Colonic mucosa (tissue), 4 donors: Measurements from ENCODE around the gene PPFIA4. TPM values are rescaled to one million over a fixed set of nuclear protein-coding genes. Genes with fewer than 3 reads are reported as not detected.

Experiments
- DNase-seq: peaks from one replicate; pipeline ENCODE4 v3.0.0-alpha.2; 2020
- H3K27ac ChIP-seq: fragments of 200-600 bp; one replicate; pipeline ENCODE4 v1.8.0; 2021
- H3K27me3 ChIP-seq: fragments of 200-600 bp; one replicate; pipeline ENCODE4 v1.8.0; 2021
- H3K36me3 ChIP-seq: fragments of 200-600 bp; one replicate; pipeline ENCODE4 v1.8.0; 2021
- H3K4me1 ChIP-seq: fragments of 200-600 bp; one replicate; pipeline ENCODE4 v1.8.0; 2021; ENCODE audit warnings: mild to moderate bottlenecking
- H3K4me3 ChIP-seq: fragments of 200-600 bp; one replicate; pipeline ENCODE4 v1.8.0; 2021
- H3K9ac ChIP-seq, 2 donors: one replicate each; pipeline ENCODE4 v1.7.0; 2013; ENCODE audit warnings: control low read depth in 2 of 2, low read depth in 2 of 2, low read length in 2 of 2
- H3K9me3 ChIP-seq: fragments of 200-600 bp; one replicate; pipeline ENCODE4 v1.8.0; 2021
- CTCF ChIP-seq: fragments of 200-600 bp; IDR thresholded peaks from one replicate; pipeline ENCODE4 v1.8.0; 2022; ENCODE audit warnings: antibody characterized with exemption, mild to moderate bottlenecking
- intact Hi-C: fragments of 100-400 bp; cut with DNase I; formaldehyde crosslinking; loops from one replicate; pipeline ENCODE4 v1.14.1; 2022
- total RNA-seq, 2 donors: library from RNA; stranded (reverse); fragmentation: NEBNext Ultra II Directional in 1 of 2; extraction: Animal tissue kit (Norgen Biotek cat#: 25700) in 1 of 2; gene quantifications; one replicate each; pipeline ENCODE4 v1.2.1, GENCODE V29; 2021
- donor health status: healthy.
- donor health status: DM: no; HTN: no; CAD: no.
- donor health status: DM: no; HTN: no; CAD: no.

Gene PPFIA4
- total RNA-seq, 2 donors from 2014 or later, result 1.6 to 7.3 TPM

- intact Hi-C loops, result no loop called here
- Histone ChIP-seq H3K4me3 (no peak overlapping the region), H3K36me3 (no peaks in the 10 kb centered on the region), H3K27me3 (no peaks in the 10 kb centered on the region), H3K9me3 (no peaks in the 10 kb centered on the region), H3K9ac (no peak overlapping the region), H3K4me1 (no peaks in the 10 kb centered on the region), H3K27ac (no peak overlapping the region)
- no peak for DNase-seq
- TF ChIP-seq CTCF, result no peak
Observed at GRCh38 chr1:203121186-203122015, 95.1 kb downstream of the PPFIA4 start.

GRCh38 chr1:203122159-203122558 lies 95.9 kb downstream of the PPFIA4 start:
- Histone ChIP-seq H3K9ac (no peak overlapping the region), H3K36me3 (no peaks in the 10 kb centered on the region), H3K27ac (no peak overlapping the region), H3K9me3 (no peaks in the 10 kb centered on the region), H3K4me1 (no peaks in the 10 kb centered on the region), H3K27me3 (peaks cover 7% of the 10 kb centered on the region), H3K4me3 (no peak overlapping the region)
- intact Hi-C loops, result no loop called here
- TF ChIP-seq CTCF, result no peak
- no peak for DNase-seq

- H3K9me3 ChIP-seq, result no peaks in the 10 kb centered on the region
- H3K4me3 ChIP-seq, result no peak overlapping the region
- TF ChIP-seq CTCF, result no peak
- H3K9ac ChIP-seq, result no peak overlapping the region
- peaks cover 19% of the 10 kb centered on the region for H3K27me3 ChIP-seq
- no peak overlapping the region for H3K27ac ChIP-seq
- H3K36me3 ChIP-seq, result no peaks in the 10 kb centered on the region
- DNase-seq, result no peak
- H3K4me1 ChIP-seq, result no peaks in the 10 kb centered on the region
- intact Hi-C loops, result no loop called here
Observed at GRCh38 chr1:203124011-203124410, 97.7 kb downstream of the PPFIA4 start.

GRCh38 chr1:203124546-203125317 lies 98.4 kb downstream of the PPFIA4 start:
- DNase-seq, result no peak
- H3K4me3 ChIP-seq, result no peak overlapping the region
- no peak for TF ChIP-seq CTCF
- no peaks in the 10 kb centered on the region for H3K4me1 ChIP-seq
- H3K9ac ChIP-seq, result no peak overlapping the region
- no peak overlapping the region for H3K27ac ChIP-seq
- intact Hi-C loops, result no loop called here
- H3K36me3 ChIP-seq, result no peaks in the 10 kb centered on the region
- H3K9me3 ChIP-seq, result no peaks in the 10 kb centered on the region
- peaks cover 19% of the 10 kb centered on the region for H3K27me3 ChIP-seq

- no peak for DNase-seq
- Histone ChIP-seq H3K4me3 (no peak overlapping the region), H3K27ac (no peak overlapping the region), H3K27me3 (peaks cover 19% of the 10 kb centered on the region), H3K4me1 (no peaks in the 10 kb centered on the region), H3K9me3 (no peaks in the 10 kb centered on the region), H3K9ac (no peak overlapping the region), H3K36me3 (no peaks in the 10 kb centered on the region)
- intact Hi-C loops, result no loop called here
- no peak for TF ChIP-seq CTCF
Observed at GRCh38 chr1:203126151-203126865, 100.0 kb downstream of the PPFIA4 start.
